Activated CD4-positive, alpha-beta T cell treated with anti-CD3 and anti-CD28 coated beads, Interleukin-2, amount 10 ng/mL, durations not matched to agents 7 days and 5 days (primary cell): ENCODE data around the gene RFNG. TPM values are rescaled to one million over a fixed set of nuclear protein-coding genes. Genes with fewer than 3 reads are reported as not detected.
A peak's percentile ranks its signal among the peaks of the same experiment; 100 is the strongest.

Source experiments
- CTCF ChIA-PET: fragments of 350-600 bp; sonication (Branson Sonifier 250); formaldehyde crosslinking; loops from one replicate; lab custom pipeline; 2021; ENCODE audit warnings: antibody characterized with exemption; lab: Charles Lee
- POLR2A ChIA-PET: fragments of 350-600 bp; sonication (Branson Sonifier 250); formaldehyde crosslinking; loops from one replicate; lab custom pipeline; 2021; ENCODE audit warnings: antibody characterized with exemption; lab: Charles Lee
- DNase-seq: peaks from one replicate; pipeline ENCODE4 v3.0.0-alpha.2; 2020
- H3K27ac Mint-ChIP-seq: one replicate; pipeline ENCODE4 v1.8.0; 2021; ENCODE audit warnings: mild to moderate bottlenecking, moderate library complexity, mixed read lengths
- H3K27me3 Mint-ChIP-seq: one replicate; pipeline ENCODE4 v1.8.0; 2021; ENCODE audit warnings: mixed read lengths
- H3K36me3 Mint-ChIP-seq: one replicate; pipeline ENCODE4 v1.8.0; 2021; ENCODE audit warnings: low read depth, mixed read lengths
- H3K4me1 Mint-ChIP-seq: one replicate; pipeline ENCODE4 v1.8.0; 2021; ENCODE audit warnings: mixed read lengths
- H3K4me3 Mint-ChIP-seq: one replicate; pipeline ENCODE4 v1.8.0; 2021; ENCODE audit warnings: mild to moderate bottlenecking, moderate library complexity, mixed read lengths
- H3K9me3 Mint-ChIP-seq: one replicate; pipeline ENCODE4 v1.8.0; 2021; ENCODE audit warnings: mixed read lengths
- total RNA-seq, 2 experiments: library from RNA; stranded (reverse); gene quantifications; one replicate each; pipeline ENCODE4 v1.2.3, GENCODE V29; 2021

RFNG gene
- 10 to 100 TPM; 29.0 to 29.8 TPM for total RNA-seq

GRCh38 chr17:82051776-82052637 is at the start of gene RFNG, which contains the start of gene GPS1:
TSS of gene RFNG (minus strand) at chr17:82051811. CDS start at chr17:82051766, 45 bp downstream.
TSS of gene GPS1 (plus strand) at chr17:82051898. CDS start at chr17:82051932, 34 bp downstream.
- Mint-ChIP-seq H3K27ac (peak within 1 kb of the TSS; percentile 93), H3K36me3 (peaks cover 5% of the 10 kb centered on the region), H3K4me1 (peaks cover 23% of the 10 kb centered on the region), H3K27me3 (no peaks in the 10 kb centered on the region), H3K9me3 (no peaks in the 10 kb centered on the region), H3K4me3 (peak within 1 kb of the TSS; percentile 83)
- ChIA-PET CTCF (interaction anchor here (0.9 to 2.6 kb wide), 4 partner anchors 12 to 93 kb away, joined by 3 to 7 read pairs (median 4); partner anchors contain the start of gene DCXR), POLR2A (interaction anchor here (0.6 kb wide), 1 partner anchor 14 kb away, joined by 3 read pairs; the partner anchor contains the start of gene DCXR)
- peak; percentile 84 for DNase-seq

- POLR2A ChIA-PET, result no interaction called here
Measured at GRCh38 chr17:82101301-82101715, 49.7 kb upstream of the RFNG start.

GRCh38 chr17:82100502-82101298 is 49.1 kb upstream of the RFNG start:
- no peaks in the 10 kb centered on the region for H3K27me3 Mint-ChIP-seq
- H3K9me3 Mint-ChIP-seq, result no peaks in the 10 kb centered on the region
- H3K36me3 Mint-ChIP-seq, result no peaks in the 10 kb centered on the region
- peaks cover 35% of the 10 kb centered on the region for H3K4me1 Mint-ChIP-seq
- ChIA-PET POLR2A (no interaction called here), CTCF (interaction anchor here (1.0 kb wide), 1 partner anchor 136 kb away, joined by 3 read pairs; no protein-coding TSS in a partner anchor)
- peak overlapping the region; percentile 10 for H3K4me3 Mint-ChIP-seq
- DNase-seq, result no peak
- peak overlapping the region; percentile 19 for H3K27ac Mint-ChIP-seq

More at GRCh38 chr17:82101301-82101715, 49.7 kb upstream of the RFNG start:
- no peak for DNase-seq
- Mint-ChIP-seq H3K36me3 (no peaks in the 10 kb centered on the region), H3K9me3 (no peaks in the 10 kb centered on the region), H3K27me3 (no peaks in the 10 kb centered on the region), H3K4me3 (no peak overlapping the region), H3K27ac (no peak overlapping the region), H3K4me1 (peaks cover 37% of the 10 kb centered on the region)
- CTCF ChIA-PET, result interaction anchor here (1.3 kb wide), 1 partner anchor 12 kb away, joined by 5 read pairs; no protein-coding TSS in a partner anchor

GRCh38 chr17:82098939-82099763 is 47.5 kb upstream of the RFNG start:
- peak overlapping the region; percentile 81 for H3K4me3 Mint-ChIP-seq
- H3K4me1 Mint-ChIP-seq, result peaks cover 26% of the 10 kb centered on the region
- peak overlapping the region; percentile 86 for H3K27ac Mint-ChIP-seq
- no peak for DNase-seq
- ChIA-PET CTCF (interaction anchor here (0.9 to 1.5 kb wide), 5 partner anchors 28 to 69 kb away, joined by 3 to 9 read pairs (median 4); partner anchors contain the start of gene DCXR), POLR2A (interaction anchor here (1.4 kb wide), 1 partner anchor 61 kb away, joined by 3 read pairs; the partner anchor contains the start of gene DCXR)
- no peaks in the 10 kb centered on the region for H3K9me3 Mint-ChIP-seq
- peaks cover 1% of the 10 kb centered on the region for H3K36me3 Mint-ChIP-seq
- no peaks in the 10 kb centered on the region for H3K27me3 Mint-ChIP-seq

GRCh38 chr17:82098169-82098938 is 46.7 kb upstream of the RFNG start, which contains the start of gene FASN:
TSS of gene FASN (minus strand) at chr17:82098236. CDS start at chr17:82096445, 1,791 bp downstream.
- ChIA-PET CTCF (interaction anchor here (0.9 to 1.7 kb wide), 7 partner anchors 11 to 166 kb away, joined by 3 to 9 read pairs (median 4); partner anchors contain the start of gene DCXR), POLR2A (interaction anchor here (1.4 kb wide), 1 partner anchor 61 kb away, joined by 3 read pairs; the partner anchor contains the start of gene DCXR)
- Mint-ChIP-seq H3K9me3 (no peaks in the 10 kb centered on the region), H3K27me3 (no peaks in the 10 kb centered on the region), H3K36me3 (peaks cover 1% of the 10 kb centered on the region), H3K27ac (peak within 1 kb of the TSS; percentile 82), H3K4me1 (peaks cover 26% of the 10 kb centered on the region), H3K4me3 (peak within 1 kb of the TSS; percentile 73)
- peak; percentile 92 for DNase-seq

GRCh38 chr17:82097919-82098168 is 46.2 kb upstream of the RFNG start:
- peaks cover 1% of the 10 kb centered on the region for H3K36me3 Mint-ChIP-seq
- no peaks in the 10 kb centered on the region for H3K27me3 Mint-ChIP-seq
- peak overlapping the region; percentile 73 for H3K4me3 Mint-ChIP-seq
- peak overlapping the region; percentile 73 for H3K27ac Mint-ChIP-seq
- H3K4me1 Mint-ChIP-seq, result peaks cover 24% of the 10 kb centered on the region
- POLR2A ChIA-PET, result no interaction called here
- H3K9me3 Mint-ChIP-seq, result no peaks in the 10 kb centered on the region
- CTCF ChIA-PET, result interaction anchor here (1.0 to 1.7 kb wide), 4 partner anchors 10 to 166 kb away, joined by 3 to 5 read pairs (median 4); no protein-coding TSS in a partner anchor
- no peak for DNase-seq

- POLR2A ChIA-PET, result interaction anchor here (0.7 kb wide), 1 partner anchor 72 kb away, joined by 3 read pairs; no protein-coding TSS in a partner anchor
- CTCF ChIA-PET, result interaction anchor here (1.0 to 1.7 kb wide), 3 partner anchors 10 to 165 kb away, joined by 3 to 5 read pairs (median 4); no protein-coding TSS in a partner anchor
- H3K36me3 Mint-ChIP-seq, result peaks cover 1% of the 10 kb centered on the region
- H3K4me3 Mint-ChIP-seq, result peak overlapping the region; percentile 73
- H3K9me3 Mint-ChIP-seq, result no peaks in the 10 kb centered on the region
- peak overlapping the region; percentile 82 for H3K27ac Mint-ChIP-seq
- no peaks in the 10 kb centered on the region for H3K27me3 Mint-ChIP-seq
- DNase-seq, result peak; percentile 31
- peaks cover 24% of the 10 kb centered on the region for H3K4me1 Mint-ChIP-seq
Measured at GRCh38 chr17:82097184-82097918, 45.7 kb upstream of the RFNG start.

GRCh38 chr17:82096709-82097183 is 45.1 kb upstream of the RFNG start:
- peak overlapping the region; percentile 82 for H3K27ac Mint-ChIP-seq

GRCh38 chr17:82095777-82096708 is 44.4 kb upstream of the RFNG start:
- no peak for DNase-seq
- Mint-ChIP-seq H3K9me3 (no peaks in the 10 kb centered on the region), H3K36me3 (peaks cover 2% of the 10 kb centered on the region), H3K27ac (no peak overlapping the region), H3K27me3 (no peaks in the 10 kb centered on the region), H3K4me3 (peak overlapping the region; percentile 71), H3K4me1 (peaks cover 22% of the 10 kb centered on the region)
- CTCF ChIA-PET, result interaction anchor here (1.1 kb wide), 1 partner anchor 58 kb away, joined by 4 read pairs; the partner anchor contains the start of gene DCXR
- POLR2A ChIA-PET, result interaction anchor here (0.6 kb wide), 1 partner anchor 41 kb away, joined by 3 read pairs; no protein-coding TSS in a partner anchor

More at GRCh38 chr17:82096709-82097183, 45.1 kb upstream of the RFNG start:
- H3K4me3 Mint-ChIP-seq, result peak overlapping the region; percentile 71
- CTCF ChIA-PET, result interaction anchor here (1.7 kb wide), 1 partner anchor 9 kb away, joined by 4 read pairs; no protein-coding TSS in a partner anchor
- H3K36me3 Mint-ChIP-seq, result peaks cover 1% of the 10 kb centered on the region
- POLR2A ChIA-PET, result interaction anchor here (0.7 kb wide), 1 partner anchor 71 kb away, joined by 3 read pairs; no protein-coding TSS in a partner anchor
- DNase-seq, result no peak
- H3K9me3 Mint-ChIP-seq, result no peaks in the 10 kb centered on the region
- no peaks in the 10 kb centered on the region for H3K27me3 Mint-ChIP-seq
- peaks cover 22% of the 10 kb centered on the region for H3K4me1 Mint-ChIP-seq
